ENCODE data around the gene ARMCX4. TPM values are rescaled to one million over a fixed set of nuclear protein-coding genes. Genes with fewer than 3 reads are reported as not detected.

ARMCX4 gene
- total and polyA plus RNA-seq, 2 of the 8 experiments (the other 6 are each of a cell fraction or from before 2014, with no cell fraction given), result 3.7 to 14.5 TPM

DNA sequence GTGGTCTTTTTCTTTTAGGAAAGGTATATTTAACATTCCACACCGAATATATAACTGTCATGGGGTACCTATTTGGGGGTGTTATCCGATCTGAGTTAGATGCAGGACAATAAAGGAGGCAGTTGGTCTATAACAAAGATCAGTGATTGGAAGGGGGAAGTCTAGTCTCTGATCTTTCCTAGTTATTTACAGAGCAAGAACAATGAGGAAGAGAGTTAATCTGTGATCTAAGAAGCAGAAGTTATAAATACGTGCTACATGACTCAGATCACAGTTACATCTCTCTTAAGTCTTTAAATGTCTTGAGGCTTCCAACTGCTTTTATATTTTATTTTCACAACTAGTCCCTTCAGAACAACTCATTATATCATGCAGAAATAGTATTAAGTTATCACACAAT lies 33.2 kb upstream of the ARMCX4 start (continued):
- TF ChIP-seq SP4 (IDR thresholded peaks at IDR 0.05; ENCODE audit: low read length) (no peak), POU5F1 (IDR thresholded peaks at IDR 0.05; ENCODE audit: low read depth, low read length) (no peak), CBX5 (IDR thresholded peaks at IDR 0.05; ENCODE audit: low read depth, low read length) (no peak), CTBP2 (IDR thresholded peaks at IDR 0.05; ENCODE audit: borderline replicate concordance, insufficient read depth, insufficient read length, low read length) (no peak), TCF12 (IDR thresholded peaks at IDR 0.05; ENCODE audit: low read depth, low read length) (no peak), SP1 (IDR thresholded peaks at IDR 0.05; ENCODE audit: low read depth, low read length) (no peak), RBBP5 (IDR thresholded peaks at IDR 0.05; ENCODE audit: borderline replicate concordance, low read depth, low read length) (no peak), ASH2L (IDR thresholded peaks at IDR 0.05; ENCODE audit: low read length) (no peak)

Data from H1 (cell line).